Fibroblast of lung (primary cell): Measurements from ENCODE around the gene PRKAA1. TPM values are rescaled to one million over a fixed set of nuclear protein-coding genes. Genes with fewer than 3 reads are reported as not detected.
"Not testable (repeated sequence)": the region's sequence is repeated elsewhere in the genome, so short reads cannot be mapped to it uniquely, and the experiment has no call there.

Experiments used
- DNase-seq, 2 donors: peaks; one replicate each; pipeline versions ENCODE4 v3.0.0 to v3.0.0-alpha.2; 2010; ENCODE audit warnings: low read depth in 2 of 2
- H2AFZ ChIP-seq: 2 replicates; pipeline ENCODE4 v1.5.1; 2012; ENCODE audit warnings: low read length, control low read depth, inconsistent platforms
- H3K27ac ChIP-seq: 2 replicates; pipeline ENCODE4 v1.5.1; 2011; ENCODE audit warnings: low read length, control low read depth; ENCODE audit not compliant: insufficient read depth
- H3K27me3 ChIP-seq: 2 replicates; pipeline ENCODE4 v1.5.1; 2011; ENCODE audit warnings: mild to moderate bottlenecking, low read length; ENCODE audit not compliant: control insufficient read depth, insufficient read depth
- H3K36me3 ChIP-seq: 2 replicates; pipeline ENCODE4 v1.5.1; 2011; ENCODE audit warnings: low read length; ENCODE audit not compliant: control insufficient read depth, insufficient read depth
- H3K4me1 ChIP-seq: 2 replicates; pipeline ENCODE4 v1.5.1; 2011; ENCODE audit warnings: low read length; ENCODE audit not compliant: control insufficient read depth, insufficient read depth; ENCODE audit errors: extremely low read depth
- H3K4me2 ChIP-seq: 2 replicates; pipeline ENCODE4 v1.5.1; 2011; ENCODE audit warnings: low read length, control low read depth; ENCODE audit not compliant: insufficient read depth; ENCODE audit errors: extremely low read depth
- H3K4me3 ChIP-seq, 4 experiments: fragments of 200-600 bp in 1 of 4; sonication (generic) in 1 of 4; replicated peaks in 1 of 4; 2 replicates each; pipeline ENCODE4 v1.5.1; 2011 to 2016; ENCODE audit warnings: low read length in 4 of 4, low read depth in 3 of 4, mild to moderate bottlenecking in 3 of 4, control low read depth in 2 of 4, inconsistent platforms in 1 of 4, mixed read lengths in 1 of 4; ENCODE audit not compliant: insufficient read depth in 1 of 4; ENCODE audit errors: control extremely low read depth in 1 of 4
- H3K79me2 ChIP-seq: 2 replicates; pipeline ENCODE4 v1.5.1; 2012; ENCODE audit warnings: mild to moderate bottlenecking, low read length, inconsistent platforms; ENCODE audit not compliant: control insufficient read depth, insufficient read depth
- H3K9ac ChIP-seq: 2 replicates; pipeline ENCODE4 v1.5.1; 2011; ENCODE audit warnings: mild to moderate bottlenecking, low read length, control low read depth; ENCODE audit not compliant: insufficient read depth
- H3K9me3 ChIP-seq: 2 replicates; pipeline ENCODE4 v1.5.1; 2012; ENCODE audit warnings: low read depth, low read length; ENCODE audit not compliant: control insufficient read depth, insufficient read depth
- H4K20me1 ChIP-seq: 2 replicates; pipeline ENCODE4 v1.5.1; 2011; ENCODE audit warnings: low read length; ENCODE audit not compliant: control insufficient read depth, insufficient read depth; ENCODE audit errors: extremely low read depth
- EZH2 ChIP-seq: IDR thresholded peaks from 2 replicates; pipeline ENCODE4 v1.5.1; 2012; ENCODE audit warnings: low read length, control low read depth, mild to moderate bottlenecking; ENCODE audit errors: missing control alignments
- polyA plus RNA-seq, 2 donors: library from polyadenylated mRNA; depleted of rRNA in 1 of 2; stranded (reverse) in 1 of 2; unstranded in 1 of 2; fragments of >200 nt; gene quantifications; 2 replicates each; pipeline ENCODE4 v1.2.1, GENCODE V29; 2011 to 2012; ENCODE audit warnings: missing spikeins in 1 of 2
- total RNA-seq: library from RNA; depleted of rRNA; stranded (reverse); fragments of >200 nt; gene quantifications from 2 replicates; pipeline ENCODE4 v1.2.1, GENCODE V29; 2014
- TF ChIP-seq, protein P1 (sequence below), 2 donors: IDR thresholded peaks in 1 of 2; conservative IDR thresholded peaks in 1 of 2; 1 replicate in 1 of 2; 2 replicates in 1 of 2; pipeline ENCODE4 v1.5.1; 2011 to 2012; ENCODE audit warnings: low read length in 2 of 2, control low read depth in 1 of 2, inconsistent platforms in 1 of 2, low read depth in 1 of 2, mild to moderate bottlenecking in 1 of 2

Gene PRKAA1
- total and polyA plus RNA-seq, 2 donors (not counting 1 experiment from before 2014, with no cell fraction given), result 106 to 107 TPM

GRCh38 chr5:40787986-40788385, 10.2 kb downstream of the PRKAA1 start:
- peaks cover 6% of the 10 kb centered on the region for H4K20me1 ChIP-seq
- TF ChIP-seq EZH2, result no peak
- TF ChIP-seq, protein P1, sequence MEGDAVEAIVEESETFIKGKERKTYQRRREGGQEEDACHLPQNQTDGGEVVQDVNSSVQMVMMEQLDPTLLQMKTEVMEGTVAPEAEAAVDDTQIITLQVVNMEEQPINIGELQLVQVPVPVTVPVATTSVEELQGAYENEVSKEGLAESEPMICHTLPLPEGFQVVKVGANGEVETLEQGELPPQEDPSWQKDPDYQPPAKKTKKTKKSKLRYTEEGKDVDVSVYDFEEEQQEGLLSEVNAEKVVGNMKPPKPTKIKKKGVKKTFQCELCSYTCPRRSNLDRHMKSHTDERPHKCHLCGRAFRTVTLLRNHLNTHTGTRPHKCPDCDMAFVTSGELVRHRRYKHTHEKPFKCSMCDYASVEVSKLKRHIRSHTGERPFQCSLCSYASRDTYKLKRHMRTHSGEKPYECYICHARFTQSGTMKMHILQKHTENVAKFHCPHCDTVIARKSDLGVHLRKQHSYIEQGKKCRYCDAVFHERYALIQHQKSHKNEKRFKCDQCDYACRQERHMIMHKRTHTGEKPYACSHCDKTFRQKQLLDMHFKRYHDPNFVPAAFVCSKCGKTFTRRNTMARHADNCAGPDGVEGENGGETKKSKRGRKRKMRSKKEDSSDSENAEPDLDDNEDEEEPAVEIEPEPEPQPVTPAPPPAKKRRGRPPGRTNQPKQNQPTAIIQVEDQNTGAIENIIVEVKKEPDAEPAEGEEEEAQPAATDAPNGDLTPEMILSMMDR (conservative IDR thresholded peaks at IDR 0.05 in 1 of 2, IDR thresholded peaks at IDR 0.05 in 1 of 2; ENCODE audit: low read depth in 1 of 2, low read length in 2 of 2), result no peak

GRCh38 chr5:40786664-40787063, 11.5 kb downstream of the PRKAA1 start:
- H3K79me2 ChIP-seq, result peaks cover 97% of the 10 kb centered on the region
- not testable (repeated sequence) for H2AFZ ChIP-seq, H4K20me1 ChIP-seq, H3K4me2 ChIP-seq, H3K27ac ChIP-seq, H3K27me3 ChIP-seq, H3K4me1 ChIP-seq, H3K9ac ChIP-seq, H3K36me3 ChIP-seq, DNase-seq, H3K9me3 ChIP-seq, H3K4me3 ChIP-seq

More at GRCh38 chr5:40787986-40788385, 10.2 kb downstream of the PRKAA1 start:
- H3K4me1 ChIP-seq, result no peaks in the 10 kb centered on the region
- no peak overlapping the region for H2AFZ ChIP-seq
- no peak overlapping the region for H3K4me2 ChIP-seq
- H3K79me2 ChIP-seq, result peaks cover 97% of the 10 kb centered on the region
- H3K27ac ChIP-seq, result no peak overlapping the region
- no peak overlapping the region for H3K4me3 ChIP-seq
- H3K27me3 ChIP-seq, result no peaks in the 10 kb centered on the region
- H3K9me3 ChIP-seq, result no peaks in the 10 kb centered on the region
- no peaks in the 10 kb centered on the region for H3K36me3 ChIP-seq
- no peak for DNase-seq
- H3K9ac ChIP-seq, result no peak overlapping the region

GRCh38 chr5:40784916-40785315, 13.3 kb downstream of the PRKAA1 start:
- Histone ChIP-seq H3K36me3 (no peaks in the 10 kb centered on the region), H3K4me1 (peaks cover 6% of the 10 kb centered on the region), H2AFZ (no peak overlapping the region), H4K20me1 (peaks cover 3% of the 10 kb centered on the region), H3K9me3 (no peaks in the 10 kb centered on the region), H3K27me3 (no peaks in the 10 kb centered on the region), H3K79me2 (peaks cover 97% of the 10 kb centered on the region), H3K9ac (no peak overlapping the region), H3K27ac (no peak overlapping the region), H3K4me2 (no peak overlapping the region), H3K4me3 (no peak overlapping the region)
- DNase-seq, result no peak
- TF ChIP-seq EZH2, result no peak
- TF ChIP-seq, protein P1 (conservative IDR thresholded peaks at IDR 0.05 in 1 of 2, IDR thresholded peaks at IDR 0.05 in 1 of 2; ENCODE audit: low read depth in 1 of 2, low read length in 2 of 2), result no peak
